ENCODE data around the gene SPTLC2. TPM values are rescaled to one million over a fixed set of nuclear protein-coding genes. Genes with fewer than 3 reads are reported as not detected.

Gene SPTLC2
- total RNA-seq, 1 experiment from 2014 or later = 15.8 TPM

DNA sequence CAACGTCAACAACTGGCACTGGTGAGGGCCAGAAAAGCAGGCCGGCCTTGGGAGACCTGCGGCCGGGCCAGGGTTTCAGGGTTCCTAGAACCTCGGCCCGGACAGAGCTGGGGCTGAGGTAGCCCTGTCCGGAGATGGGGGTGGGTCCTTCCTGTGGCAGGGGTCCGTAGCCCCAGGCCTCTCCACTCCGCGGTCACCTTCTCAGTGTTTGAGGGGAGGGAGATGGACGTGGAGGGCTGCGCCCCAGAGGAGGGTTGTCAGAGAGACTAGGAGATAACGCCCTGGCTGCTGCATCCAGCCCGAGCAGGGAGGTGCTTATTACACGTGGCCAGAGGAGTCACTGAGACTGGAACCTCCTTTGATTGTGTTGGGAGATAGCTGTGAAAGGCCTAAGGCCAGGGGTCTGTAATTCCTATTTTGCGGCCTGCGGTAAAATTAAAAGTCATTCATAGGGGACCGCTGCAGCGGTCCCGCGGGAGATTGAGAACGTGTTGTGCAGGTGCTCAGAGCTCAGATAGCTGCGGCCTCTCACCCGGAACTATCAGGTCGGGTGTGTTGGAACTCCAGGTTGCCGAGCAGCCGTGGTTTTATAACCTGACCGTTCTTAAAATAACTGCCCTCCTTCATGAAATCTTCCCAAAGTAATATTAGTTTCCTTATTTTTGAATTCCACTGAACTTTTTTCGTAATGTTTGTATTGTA, 158.0 kb downstream of the SPTLC2 start:
- ChIA-PET CTCF (interaction anchor here (0.6 to 6.2 kb wide), 23 partner anchors 7 to 306 kb away, joined by 3 to 74 read pairs (median 4); partner anchors contain the start of genes ALKBH1 and SLIRP), POLR2A (interaction anchor here (0.5 to 3.4 kb wide), 22 partner anchors 9 to 566 kb away, joined by 3 to 29 read pairs (median 4); partner anchors contain the start of genes ALKBH1, GSTZ1, POMT2 and SAMD15)
- peak; percentile 37 for DNase-seq (ENCODE audit: unreplicated experiment)
- TSS peak; percentile 34 for BruUV-seq (replicated peaks)
- peaks cover 14% of the 10 kb centered on the region for H3K4me1 Mint-ChIP-seq (ENCODE audit: insufficient read depth, unreplicated experiment)
- H3K9me3 Mint-ChIP-seq (ENCODE audit: unreplicated experiment) = no peaks in the 10 kb centered on the region
- H3K4me3 Mint-ChIP-seq (ENCODE audit: unreplicated experiment) = peak overlapping the region; percentile 96
- peak overlapping the region; percentile 95 for H3K27ac Mint-ChIP-seq (ENCODE audit: low read depth, unreplicated experiment)
- intact Hi-C loops (cut with micrococcal nuclease) = loop anchor here (5.0 kb wide), 3 partner anchors 136 to 306 kb away; partner anchors contain the start of genes GSTZ1 and POMT2
- no peaks in the 10 kb centered on the region for H3K27me3 Mint-ChIP-seq (ENCODE audit: insufficient read depth, unreplicated experiment)
- TF ChIP-seq, protein P1, sequence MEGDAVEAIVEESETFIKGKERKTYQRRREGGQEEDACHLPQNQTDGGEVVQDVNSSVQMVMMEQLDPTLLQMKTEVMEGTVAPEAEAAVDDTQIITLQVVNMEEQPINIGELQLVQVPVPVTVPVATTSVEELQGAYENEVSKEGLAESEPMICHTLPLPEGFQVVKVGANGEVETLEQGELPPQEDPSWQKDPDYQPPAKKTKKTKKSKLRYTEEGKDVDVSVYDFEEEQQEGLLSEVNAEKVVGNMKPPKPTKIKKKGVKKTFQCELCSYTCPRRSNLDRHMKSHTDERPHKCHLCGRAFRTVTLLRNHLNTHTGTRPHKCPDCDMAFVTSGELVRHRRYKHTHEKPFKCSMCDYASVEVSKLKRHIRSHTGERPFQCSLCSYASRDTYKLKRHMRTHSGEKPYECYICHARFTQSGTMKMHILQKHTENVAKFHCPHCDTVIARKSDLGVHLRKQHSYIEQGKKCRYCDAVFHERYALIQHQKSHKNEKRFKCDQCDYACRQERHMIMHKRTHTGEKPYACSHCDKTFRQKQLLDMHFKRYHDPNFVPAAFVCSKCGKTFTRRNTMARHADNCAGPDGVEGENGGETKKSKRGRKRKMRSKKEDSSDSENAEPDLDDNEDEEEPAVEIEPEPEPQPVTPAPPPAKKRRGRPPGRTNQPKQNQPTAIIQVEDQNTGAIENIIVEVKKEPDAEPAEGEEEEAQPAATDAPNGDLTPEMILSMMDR (IDR thresholded peaks at IDR 0.05; ENCODE audit: unreplicated experiment) = no peak
- peaks cover 51% of the 10 kb centered on the region for H3K36me3 Mint-ChIP-seq (ENCODE audit: insufficient read depth, unreplicated experiment)

DNA sequence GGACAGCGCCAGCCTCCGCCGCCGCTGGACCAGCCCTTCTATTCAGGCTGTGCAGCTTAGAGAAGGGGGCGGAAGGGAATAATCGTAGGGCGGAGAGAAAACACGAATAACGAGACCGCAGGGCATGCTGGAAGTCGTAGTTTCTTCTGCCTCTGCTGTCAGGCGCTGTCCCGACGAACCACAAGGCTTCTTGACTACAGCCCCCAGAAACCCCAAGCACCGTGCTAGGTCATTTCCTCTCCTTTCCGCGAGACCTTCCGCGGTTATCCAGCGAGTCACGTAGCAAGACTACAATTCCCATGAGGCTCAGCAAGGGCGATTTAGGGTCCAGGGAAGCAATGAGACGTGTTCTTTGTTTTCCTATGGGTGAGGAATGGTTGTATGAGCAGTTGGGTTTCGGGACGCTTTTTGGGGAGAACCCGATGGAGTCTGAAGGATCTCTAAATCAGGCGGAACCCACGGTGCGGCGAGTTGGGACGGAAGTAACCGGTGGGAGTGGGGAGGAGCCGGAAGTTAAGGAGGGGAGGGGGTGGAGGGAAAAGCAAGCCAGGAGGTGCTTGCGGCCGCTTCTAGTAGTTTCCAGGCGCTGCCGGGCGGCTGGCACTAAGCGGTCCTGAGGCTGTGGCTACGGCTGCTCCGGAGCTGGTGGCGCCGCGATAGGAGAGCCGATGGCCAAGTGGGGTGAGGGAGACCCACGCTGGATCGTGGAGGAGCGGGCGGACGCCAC, 158.8 kb downstream of the SPTLC2 start, which contains the start of the genes AHSA1 and VIPAS39:
TSS of gene AHSA1 (plus strand) at position 572 of the 727 bp plus-strand sequence. CDS start at position 669, 97 bp downstream.
TSS of gene VIPAS39 (minus strand) at position 80 of the 727 bp plus-strand sequence. CDS start 3,499 bp downstream, outside the sequence.
- intact Hi-C loops (cut with micrococcal nuclease) = loop anchor here (5.0 kb wide), 3 partner anchors 135 to 305 kb away; partner anchors contain the start of genes GSTZ1 and POMT2
- no TSS peak for BruUV-seq (replicated peaks)
- Mint-ChIP-seq H3K27ac (ENCODE audit: low read depth, unreplicated experiment) (peak within 1 kb of the TSS; percentile 95), H3K27me3 (ENCODE audit: insufficient read depth, unreplicated experiment) (no peaks in the 10 kb centered on the region), H3K4me3 (ENCODE audit: unreplicated experiment) (peak within 1 kb of the TSS; percentile 96), H3K4me1 (ENCODE audit: insufficient read depth, unreplicated experiment) (peaks cover 14% of the 10 kb centered on the region), H3K9me3 (ENCODE audit: unreplicated experiment) (no peaks in the 10 kb centered on the region), H3K36me3 (ENCODE audit: insufficient read depth, unreplicated experiment) (peaks cover 52% of the 10 kb centered on the region)
- peak; percentile 99 for DNase-seq (ENCODE audit: unreplicated experiment)
- CTCF ChIA-PET = interaction anchor here (0.6 to 6.2 kb wide), 5 partner anchors 29 to 249 kb away, joined by 3 to 74 read pairs (median 3); no protein-coding TSS in a partner anchor
- TF ChIP-seq, protein P1 (IDR thresholded peaks at IDR 0.05; ENCODE audit: unreplicated experiment) = no peak
- POLR2A ChIA-PET = interaction anchor here (0.6 to 3.4 kb wide), 22 partner anchors 10 to 646 kb away, joined by 3 to 29 read pairs (median 5); partner anchors contain the start of genes ALKBH1, GSTZ1, POMT2 and SAMD15

DNA sequence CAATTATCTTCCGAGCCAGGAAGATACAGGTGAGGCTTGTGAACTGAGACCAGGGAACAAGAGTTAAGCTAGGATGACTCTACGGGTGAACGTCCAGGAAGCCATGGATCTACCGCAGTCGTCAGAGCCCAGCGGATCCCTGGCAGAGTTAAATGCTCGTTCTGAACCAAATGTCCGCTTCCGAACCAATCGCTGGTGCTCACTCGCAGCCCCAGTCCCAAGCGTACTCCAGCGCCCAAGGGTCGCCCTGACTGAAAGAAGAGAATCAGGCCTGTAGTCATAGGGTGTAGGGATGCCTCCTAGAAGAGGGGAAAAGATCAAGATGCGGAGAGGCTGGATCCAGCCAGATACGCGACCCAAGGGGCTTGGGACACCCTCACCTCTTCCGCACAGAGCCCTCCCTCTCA, 159.3 kb downstream of the SPTLC2 start:
- H3K9me3 Mint-ChIP-seq (ENCODE audit: unreplicated experiment) = no peaks in the 10 kb centered on the region
- ChIA-PET CTCF (interaction anchor here (0.8 to 6.2 kb wide), 2 partner anchors 28 to 92 kb away, joined by 3 to 74 read pairs; no protein-coding TSS in a partner anchor), POLR2A (interaction anchor here (0.6 to 3.4 kb wide), 16 partner anchors 11 to 645 kb away, joined by 3 to 29 read pairs (median 5); partner anchors contain the start of genes ALKBH1, GSTZ1, POMT2 and SAMD15)
- H3K4me1 Mint-ChIP-seq (ENCODE audit: insufficient read depth, unreplicated experiment) = peaks cover 14% of the 10 kb centered on the region
- H3K27ac Mint-ChIP-seq (ENCODE audit: low read depth, unreplicated experiment) = peak overlapping the region; percentile 95
- H3K27me3 Mint-ChIP-seq (ENCODE audit: insufficient read depth, unreplicated experiment) = no peaks in the 10 kb centered on the region
- no TSS peak for BruUV-seq (replicated peaks)
- no peak for DNase-seq (ENCODE audit: unreplicated experiment)
- peak overlapping the region; percentile 96 for H3K4me3 Mint-ChIP-seq (ENCODE audit: unreplicated experiment)
- TF ChIP-seq, protein P1 (IDR thresholded peaks at IDR 0.05; ENCODE audit: unreplicated experiment) = no peak
- intact Hi-C loops (cut with micrococcal nuclease) = loop anchor here (5.0 kb wide), 3 partner anchors 135 to 305 kb away; partner anchors contain the start of genes GSTZ1 and POMT2
- H3K36me3 Mint-ChIP-seq (ENCODE audit: insufficient read depth, unreplicated experiment) = peaks cover 52% of the 10 kb centered on the region

Other genes with a start within 250 kb of the SPTLC2 start
- 9.3 and 12.9 TPM in 2 replicates for gene TMED8, start 239.5 kb downstream of the SPTLC2 start, total RNA-seq (2022)
- 0.81 and 0.86 TPM in 2 replicates for gene SAMD15, start 239.3 kb downstream of the SPTLC2 start, total RNA-seq (2022)
- 0.58 and 1.4 TPM in 2 replicates for gene NOXRED1, start 193.1 kb downstream of the SPTLC2 start, total RNA-seq (2022)
- gene VIPAS39, start 159.0 kb downstream of the SPTLC2 start, total RNA-seq (2022) = 18.7 and 19.8 TPM in 2 replicates
- gene AHSA1, start 158.5 kb downstream of the SPTLC2 start, total RNA-seq (2022) = 77.7 and 78.5 TPM in 2 replicates
- not detected in 2 replicates for gene ISM2, start 117.8 kb downstream of the SPTLC2 start, total RNA-seq (2022)
- 14.4 and 19.0 TPM in 2 replicates for gene ALKBH1, start 91.4 kb upstream of the SPTLC2 start, total RNA-seq (2022)
- gene SLIRP, start 91.5 kb upstream of the SPTLC2 start, total RNA-seq (2022) = 154 and 249 TPM in 2 replicates
- 113 and 122 TPM in 2 replicates for gene SNW1, start 144.5 kb upstream of the SPTLC2 start, total RNA-seq (2022)
- gene ADCK1, start 183.5 kb upstream of the SPTLC2 start, total RNA-seq (2022) = 7.0 and 7.8 TPM in 2 replicates

All from MCF 10A (cell line).